Tibial nerve (tissue), 4 donors: Measurements from ENCODE around the gene MAD2L2.

Source experiments
- EP300 ChIP-seq, 2 donors: sonication (generic); formaldehyde crosslinking; IDR thresholded peaks; one replicate each; pipeline ENCODE4 v1.6.1; 2017; ENCODE audit warnings: antibody characterized with exemption in 2 of 2, mild to moderate bottlenecking in 1 of 2
- POLR2A ChIP-seq, 2 donors: fragments of 450-650 bp; IDR thresholded peaks; one replicate each; pipeline ENCODE4 v1.6.1; 2017; ENCODE audit warnings: antibody characterized with exemption in 2 of 2, mild to moderate bottlenecking in 2 of 2, moderate library complexity in 2 of 2
- TF ChIP-seq, protein P1 (sequence below), 5 experiments: fragments of 200-600 bp in 3 of 5; fragments of 450-650 bp in 2 of 5; sonication (generic) in 3 of 5; IDR thresholded peaks; one replicate each; pipeline ENCODE4 v1.5.1; 2016 to 2019; ENCODE audit warnings: antibody characterized with exemption in 5 of 5, mild to moderate bottlenecking in 3 of 5, moderate library complexity in 2 of 5

DNA sequence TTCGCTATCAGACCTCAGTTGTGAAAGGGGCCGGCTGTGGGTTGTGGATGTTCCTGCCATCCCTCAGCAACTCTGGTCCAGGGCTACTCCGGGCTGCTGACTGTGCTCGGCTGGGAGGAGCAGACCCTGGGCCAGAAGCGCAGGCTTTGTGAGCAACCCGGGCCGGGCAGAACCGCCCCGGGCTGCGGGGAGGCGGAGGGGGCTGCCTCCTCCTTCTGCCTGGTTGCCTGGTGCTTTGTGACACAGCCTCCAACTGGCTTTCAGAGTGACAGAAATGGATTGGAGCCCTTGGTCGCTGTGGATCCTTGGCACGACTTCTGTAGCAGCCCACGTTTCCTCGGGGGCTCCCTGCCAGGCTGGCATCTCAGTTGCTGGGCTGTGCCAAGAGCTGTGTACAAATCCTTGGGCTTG, 20.6 kb upstream of the MAD2L2 start:
- TF ChIP-seq, protein P1, sequence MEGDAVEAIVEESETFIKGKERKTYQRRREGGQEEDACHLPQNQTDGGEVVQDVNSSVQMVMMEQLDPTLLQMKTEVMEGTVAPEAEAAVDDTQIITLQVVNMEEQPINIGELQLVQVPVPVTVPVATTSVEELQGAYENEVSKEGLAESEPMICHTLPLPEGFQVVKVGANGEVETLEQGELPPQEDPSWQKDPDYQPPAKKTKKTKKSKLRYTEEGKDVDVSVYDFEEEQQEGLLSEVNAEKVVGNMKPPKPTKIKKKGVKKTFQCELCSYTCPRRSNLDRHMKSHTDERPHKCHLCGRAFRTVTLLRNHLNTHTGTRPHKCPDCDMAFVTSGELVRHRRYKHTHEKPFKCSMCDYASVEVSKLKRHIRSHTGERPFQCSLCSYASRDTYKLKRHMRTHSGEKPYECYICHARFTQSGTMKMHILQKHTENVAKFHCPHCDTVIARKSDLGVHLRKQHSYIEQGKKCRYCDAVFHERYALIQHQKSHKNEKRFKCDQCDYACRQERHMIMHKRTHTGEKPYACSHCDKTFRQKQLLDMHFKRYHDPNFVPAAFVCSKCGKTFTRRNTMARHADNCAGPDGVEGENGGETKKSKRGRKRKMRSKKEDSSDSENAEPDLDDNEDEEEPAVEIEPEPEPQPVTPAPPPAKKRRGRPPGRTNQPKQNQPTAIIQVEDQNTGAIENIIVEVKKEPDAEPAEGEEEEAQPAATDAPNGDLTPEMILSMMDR (IDR thresholded peaks at IDR 0.05): no peak
- TF ChIP-seq POLR2A (IDR thresholded peaks at IDR 0.05): no peak
- TF ChIP-seq EP300 (IDR thresholded peaks at IDR 0.05): peak in 1 of 2 donors; percentile 51
